ENCODE results near the gene ZCCHC17.

Gene ZCCHC17

GRCh38 chr1:31393463-31393862 is 96.6 kb downstream of the ZCCHC17 start:
- DNase-seq (ENCODE audit: extremely low read depth, low read depth): no peak
- TF ChIP-seq, protein P1, sequence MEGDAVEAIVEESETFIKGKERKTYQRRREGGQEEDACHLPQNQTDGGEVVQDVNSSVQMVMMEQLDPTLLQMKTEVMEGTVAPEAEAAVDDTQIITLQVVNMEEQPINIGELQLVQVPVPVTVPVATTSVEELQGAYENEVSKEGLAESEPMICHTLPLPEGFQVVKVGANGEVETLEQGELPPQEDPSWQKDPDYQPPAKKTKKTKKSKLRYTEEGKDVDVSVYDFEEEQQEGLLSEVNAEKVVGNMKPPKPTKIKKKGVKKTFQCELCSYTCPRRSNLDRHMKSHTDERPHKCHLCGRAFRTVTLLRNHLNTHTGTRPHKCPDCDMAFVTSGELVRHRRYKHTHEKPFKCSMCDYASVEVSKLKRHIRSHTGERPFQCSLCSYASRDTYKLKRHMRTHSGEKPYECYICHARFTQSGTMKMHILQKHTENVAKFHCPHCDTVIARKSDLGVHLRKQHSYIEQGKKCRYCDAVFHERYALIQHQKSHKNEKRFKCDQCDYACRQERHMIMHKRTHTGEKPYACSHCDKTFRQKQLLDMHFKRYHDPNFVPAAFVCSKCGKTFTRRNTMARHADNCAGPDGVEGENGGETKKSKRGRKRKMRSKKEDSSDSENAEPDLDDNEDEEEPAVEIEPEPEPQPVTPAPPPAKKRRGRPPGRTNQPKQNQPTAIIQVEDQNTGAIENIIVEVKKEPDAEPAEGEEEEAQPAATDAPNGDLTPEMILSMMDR (IDR thresholded peaks at IDR 0.05; ENCODE audit: low read depth, low read length): no peak

DNA sequence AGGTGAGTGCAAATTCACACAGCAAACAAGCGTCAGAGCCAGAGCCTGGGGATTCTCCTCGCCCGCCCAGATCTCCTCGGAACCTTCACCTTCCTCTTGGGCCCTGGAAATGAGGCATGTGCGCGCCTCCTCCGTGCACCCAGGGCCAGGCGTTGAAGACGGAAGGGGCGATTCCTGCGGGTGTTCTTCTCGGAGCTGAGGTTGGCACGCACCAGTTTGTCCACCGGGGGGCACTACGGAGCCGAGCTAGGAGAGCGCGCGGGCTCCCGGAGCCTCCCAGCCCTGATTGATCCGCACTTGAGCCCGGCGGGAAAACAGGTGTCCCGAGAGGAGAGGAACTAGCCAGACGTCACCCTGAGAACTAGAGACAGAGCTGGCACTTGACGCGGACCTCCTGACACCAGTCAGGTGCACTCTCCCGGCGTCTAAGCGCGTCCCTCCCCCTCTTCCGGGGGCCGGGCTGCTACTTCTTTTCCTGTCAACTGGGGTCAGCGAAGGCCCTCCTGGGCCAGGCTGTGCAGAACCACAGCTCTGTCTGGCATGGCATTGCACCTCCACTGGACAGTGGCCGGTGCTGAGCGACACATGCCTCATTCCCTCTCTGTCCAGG is 97.9 kb downstream of the ZCCHC17 start:
- DNase-seq (ENCODE audit: extremely low read depth, low read depth): no peak
- TF ChIP-seq, protein P1 (IDR thresholded peaks at IDR 0.05; ENCODE audit: low read depth, low read length): peak; percentile 87

- DNase-seq (ENCODE audit: extremely low read depth, low read depth): peak; percentile 93
- TF ChIP-seq, protein P1 (IDR thresholded peaks at IDR 0.05; ENCODE audit: low read depth, low read length): peak; percentile 51
Measured at GRCh38 chr1:31396633-31397351, 100.0 kb downstream of the ZCCHC17 start.

DNA sequence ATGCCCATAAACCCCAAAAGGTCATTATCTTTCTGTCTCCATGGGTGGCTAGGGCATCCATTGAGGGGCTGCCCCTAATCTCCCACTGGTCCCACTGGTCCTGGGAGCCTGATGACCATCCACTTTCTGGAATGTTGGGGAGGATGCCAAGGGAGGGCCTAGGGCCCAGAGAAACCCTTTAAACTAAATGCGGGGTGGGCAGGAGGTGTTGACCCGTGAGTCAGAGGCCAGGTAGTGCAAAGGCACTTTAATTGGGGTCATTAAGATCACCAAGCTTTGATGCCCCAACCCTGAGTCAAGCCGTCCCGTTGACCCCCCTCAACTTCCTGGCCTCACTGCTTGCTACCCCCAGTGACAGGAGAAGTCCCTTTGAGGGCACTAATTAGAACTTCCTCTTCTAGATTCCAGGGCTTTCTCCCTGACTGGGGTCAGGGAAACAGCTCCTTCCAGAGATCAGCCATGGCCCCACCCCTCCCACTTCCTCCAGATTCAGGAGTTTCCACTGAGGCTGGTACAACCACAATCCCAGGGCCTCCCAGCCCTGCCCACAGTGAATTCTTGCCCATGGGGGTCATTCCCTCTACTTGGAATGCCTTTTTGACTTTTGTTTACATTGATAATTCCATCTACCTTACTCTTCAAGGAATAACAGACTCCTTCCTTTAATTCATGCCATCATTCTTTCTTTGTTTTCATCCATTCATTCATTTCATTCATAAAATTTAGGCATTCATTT is 100.7 kb downstream of the ZCCHC17 start:
- no peak for DNase-seq (ENCODE audit: extremely low read depth, low read depth)
- TF ChIP-seq, protein P1 (IDR thresholded peaks at IDR 0.05; ENCODE audit: low read depth, low read length): no peak

GRCh38 chr1:31398246-31398645 is 101.4 kb downstream of the ZCCHC17 start:
- DNase-seq (ENCODE audit: extremely low read depth, low read depth): no peak

GRCh38 chr1:31399976-31400375 is 103.1 kb downstream of the ZCCHC17 start:
- no peak for DNase-seq (ENCODE audit: extremely low read depth, low read depth)
- TF ChIP-seq, protein P1 (IDR thresholded peaks at IDR 0.05; ENCODE audit: low read depth, low read length): no peak

More at GRCh38 chr1:31398246-31398645, 101.4 kb downstream of the ZCCHC17 start:
- TF ChIP-seq, protein P1 (IDR thresholded peaks at IDR 0.05; ENCODE audit: low read depth, low read length): no peak

DNA sequence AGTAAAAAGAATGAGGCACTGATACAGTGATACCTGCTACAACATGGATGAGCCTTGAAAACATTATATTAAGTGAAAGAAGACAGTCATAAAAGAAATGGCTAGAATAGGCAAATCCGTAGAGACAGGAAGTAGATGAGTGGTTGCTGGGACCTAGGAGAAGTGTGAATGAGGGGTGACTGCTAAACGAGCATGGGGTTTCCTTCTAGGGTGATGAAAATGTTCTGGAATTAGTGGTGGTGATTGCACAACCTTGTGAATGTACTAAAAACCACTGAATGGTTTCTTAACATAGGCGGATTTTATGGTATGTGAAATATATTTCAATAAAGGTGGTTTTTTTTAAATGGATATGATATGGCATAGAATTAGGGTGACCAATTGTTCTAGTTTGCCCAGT is 103.6 kb downstream of the ZCCHC17 start:
- TF ChIP-seq, protein P1 (IDR thresholded peaks at IDR 0.05; ENCODE audit: low read depth, low read length): no peak
- DNase-seq (ENCODE audit: extremely low read depth, low read depth): no peak

Measured in AG09319 (cell line).